ENCODE data around the gene ZC3H6.

ZC3H6 gene

GRCh38 chr2:112275311-112275886 lies at the start of gene ZC3H6:
Gene ZC3H6, plus strand, starts transcription at chr2:112275597. Its CDS starts 398 bp downstream, at chr2:112275995.
- peak; percentile 100 for DNase-seq

- DNase-seq = no peak
These were observed 46.0 kb upstream of the ZC3H6 start for GRCh38 chr2:112229348-112229747.

- no peak for DNase-seq
These were observed 45.0 kb upstream of the ZC3H6 start for GRCh38 chr2:112230371-112230770.

- no peak for DNase-seq
These were observed 35.5 kb upstream of the ZC3H6 start for GRCh38 chr2:112239862-112240261.

- no peak for DNase-seq
These were observed 33.0 kb upstream of the ZC3H6 start for GRCh38 chr2:112242384-112242783.

GRCh38 chr2:112243233-112243632 lies 32.2 kb upstream of the ZC3H6 start:
- no peak for DNase-seq

GRCh38 chr2:112244854-112245253 lies 30.5 kb upstream of the ZC3H6 start:
- no peak for DNase-seq

GRCh38 chr2:112251271-112251670 lies 24.1 kb upstream of the ZC3H6 start:
- no peak for DNase-seq

- DNase-seq = no peak
These were observed 22.1 kb upstream of the ZC3H6 start for GRCh38 chr2:112253261-112253815.

- peak; percentile 94 for DNase-seq
These were observed 20.7 kb upstream of the ZC3H6 start, which contains the start of gene ZC3H8 for GRCh38 chr2:112254466-112255240. Gene ZC3H8, minus strand, starts transcription at chr2:112255042. Its CDS starts 61 bp downstream, at chr2:112254981.

GRCh38 chr2:112255875-112256274 lies 19.5 kb upstream of the ZC3H6 start:
- DNase-seq = no peak

GRCh38 chr2:112256654-112257053 lies 18.7 kb upstream of the ZC3H6 start:
- no peak for DNase-seq

- no peak for DNase-seq
These were observed 17.8 kb upstream of the ZC3H6 start for GRCh38 chr2:112257575-112257974.

GRCh38 chr2:112259509-112260294 lies 15.7 kb upstream of the ZC3H6 start:
- DNase-seq = peak; percentile 83

GRCh38 chr2:112260295-112260625 lies 15.1 kb upstream of the ZC3H6 start:
- DNase-seq = no peak

GRCh38 chr2:112262876-112263275 lies 12.5 kb upstream of the ZC3H6 start:
- no peak for DNase-seq

GRCh38 chr2:112268547-112268946 lies 6.8 kb upstream of the ZC3H6 start:
- no peak for DNase-seq

- DNase-seq = no peak
These were observed 2.7 kb upstream of the ZC3H6 start for GRCh38 chr2:112272669-112273068.

- DNase-seq = no peak
These were observed 2.0 kb upstream of the ZC3H6 start for GRCh38 chr2:112273349-112273748.

- peak; percentile 75 for DNase-seq
These were observed 733 bp downstream of the ZC3H6 start for GRCh38 chr2:112275887-112276773.

GRCh38 chr2:112276954-112277353 lies 1.6 kb downstream of the ZC3H6 start:
- no peak for DNase-seq

- no peak for DNase-seq
These were observed 2.3 kb downstream of the ZC3H6 start for GRCh38 chr2:112277596-112278220.

Data from activated gamma-delta T cell treated with Interleukin-2 at 50 U/mL for 16 hours (primary cell).